NCI-H1436 (cell line): Measurements from ENCODE around the gene TMBIM1.

Experiments used
- DNase-seq: peaks from one replicate; lab custom pipeline; 2025; lab: John Stamatoyannopoulos, UW

TMBIM1 gene

DNA sequence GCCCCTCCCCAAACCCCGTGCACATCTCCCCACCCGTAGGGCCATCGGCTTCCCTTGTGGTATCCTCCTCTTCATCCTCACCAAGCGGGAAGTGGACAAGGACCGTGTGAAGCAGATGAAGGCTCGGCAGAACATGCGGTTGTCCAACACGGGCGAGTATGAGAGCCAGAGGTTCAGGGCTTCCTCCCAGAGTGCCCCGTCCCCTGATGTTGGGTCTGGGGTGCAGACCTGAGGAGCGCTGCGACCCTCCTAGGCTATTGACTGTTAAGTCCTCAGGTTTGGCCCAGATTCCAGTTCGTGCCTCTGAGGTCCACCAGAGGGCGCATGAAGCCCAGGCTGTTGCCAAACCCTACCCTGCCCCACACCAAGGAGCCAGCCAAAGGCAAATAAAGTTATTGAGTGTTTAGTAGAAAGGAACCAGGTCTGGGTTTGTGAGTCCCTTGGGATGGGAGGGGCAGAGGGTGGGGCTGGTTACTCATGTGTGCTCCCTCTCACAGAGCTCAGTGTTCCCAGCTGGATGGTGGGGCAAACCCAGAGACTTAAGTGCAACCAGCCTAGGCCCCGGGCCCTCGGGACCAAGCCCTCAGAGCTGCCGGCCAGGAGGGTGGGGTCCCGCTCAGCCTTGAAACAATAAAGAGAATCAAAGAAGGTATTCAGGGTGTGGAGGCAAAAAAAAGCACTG, 19.6 kb downstream of the TMBIM1 start:
- DNase-seq = peak; percentile 79

DNA sequence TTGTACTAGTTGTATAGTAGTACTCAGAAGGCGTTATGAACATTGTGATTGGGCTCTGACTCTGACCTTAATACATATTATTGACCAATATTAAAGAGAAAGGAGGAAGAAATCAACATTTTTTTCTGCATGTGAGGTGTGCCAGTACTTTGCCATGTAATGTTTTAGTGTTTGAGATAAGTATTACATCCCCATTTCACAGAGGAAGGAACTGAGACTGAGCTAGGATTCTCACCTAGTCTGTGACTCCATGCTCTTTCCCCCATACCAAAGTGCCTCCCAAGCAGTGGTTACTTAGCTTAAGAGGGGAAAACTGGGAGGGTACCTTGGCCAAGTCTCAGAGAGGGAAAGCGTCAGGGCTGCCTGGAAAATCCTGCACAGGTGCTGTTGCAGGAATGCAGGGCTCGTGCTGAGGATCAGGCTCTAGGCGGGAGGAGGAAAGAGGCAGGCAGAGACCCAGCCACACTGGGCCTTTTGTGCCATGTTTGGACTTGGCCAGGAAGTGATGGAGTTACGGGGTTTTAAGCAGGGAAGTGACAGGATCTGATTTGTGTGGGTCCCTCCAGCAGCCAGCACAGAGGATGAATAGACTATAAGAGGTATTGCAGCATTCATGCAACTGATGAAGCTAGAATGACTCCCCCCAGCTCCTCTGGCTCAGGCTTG, 20.3 kb downstream of the TMBIM1 start:
- DNase-seq = no peak

DNA sequence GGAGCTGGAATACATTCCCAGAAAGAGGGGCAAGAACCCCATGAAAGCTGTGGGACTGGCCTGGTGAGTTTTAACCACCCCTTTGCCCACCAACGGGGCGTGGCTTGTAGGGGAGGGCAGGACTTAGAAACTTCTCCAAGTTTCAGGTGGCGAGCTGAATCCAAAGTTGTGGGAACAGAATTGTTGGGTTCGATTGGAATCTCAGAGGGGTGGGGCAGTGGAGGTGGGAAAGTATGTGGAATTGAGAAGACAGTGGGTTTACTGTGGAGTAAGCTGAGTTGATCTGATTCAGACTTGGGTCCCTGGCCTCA, 20.9 kb downstream of the TMBIM1 start:
- DNase-seq = no peak

DNA sequence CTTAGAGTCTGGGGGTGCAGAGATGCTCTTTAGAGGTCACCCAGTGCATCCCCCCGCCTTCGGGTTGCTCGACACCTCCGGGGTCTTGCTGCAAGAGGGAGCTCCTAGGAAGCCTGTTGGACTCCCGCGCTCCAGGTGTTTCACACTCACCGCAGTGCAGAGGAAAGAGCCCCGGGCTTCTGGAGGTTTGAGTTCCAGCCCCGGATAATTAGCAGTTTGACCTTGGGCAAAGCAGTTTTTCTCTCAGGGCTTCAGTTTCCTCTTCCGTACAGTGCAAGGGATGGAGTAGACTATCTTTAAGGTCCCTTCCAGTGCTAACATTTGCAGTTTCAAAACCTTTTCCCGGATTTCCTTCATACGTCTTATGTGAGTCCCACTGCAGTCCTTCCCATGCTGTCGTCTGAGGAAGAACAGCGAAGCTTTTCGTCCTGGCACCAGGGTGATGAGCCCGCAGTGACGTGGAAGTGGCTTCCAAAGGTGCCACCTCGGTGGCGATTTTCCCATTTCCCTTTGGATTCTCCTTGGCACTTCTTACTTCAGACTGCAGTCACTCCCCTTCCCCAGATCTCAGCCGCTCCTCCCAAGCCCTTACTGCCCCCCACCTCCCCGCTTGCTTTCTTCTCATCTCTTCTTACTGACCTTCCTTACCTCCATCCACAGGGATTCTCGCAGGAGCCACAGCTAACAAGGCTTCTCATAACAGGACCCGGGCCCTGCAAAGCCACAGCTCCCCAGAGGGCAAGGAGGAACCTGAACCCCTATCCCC, 21.4 kb downstream of the TMBIM1 start:
- DNase-seq = no peak

DNA sequence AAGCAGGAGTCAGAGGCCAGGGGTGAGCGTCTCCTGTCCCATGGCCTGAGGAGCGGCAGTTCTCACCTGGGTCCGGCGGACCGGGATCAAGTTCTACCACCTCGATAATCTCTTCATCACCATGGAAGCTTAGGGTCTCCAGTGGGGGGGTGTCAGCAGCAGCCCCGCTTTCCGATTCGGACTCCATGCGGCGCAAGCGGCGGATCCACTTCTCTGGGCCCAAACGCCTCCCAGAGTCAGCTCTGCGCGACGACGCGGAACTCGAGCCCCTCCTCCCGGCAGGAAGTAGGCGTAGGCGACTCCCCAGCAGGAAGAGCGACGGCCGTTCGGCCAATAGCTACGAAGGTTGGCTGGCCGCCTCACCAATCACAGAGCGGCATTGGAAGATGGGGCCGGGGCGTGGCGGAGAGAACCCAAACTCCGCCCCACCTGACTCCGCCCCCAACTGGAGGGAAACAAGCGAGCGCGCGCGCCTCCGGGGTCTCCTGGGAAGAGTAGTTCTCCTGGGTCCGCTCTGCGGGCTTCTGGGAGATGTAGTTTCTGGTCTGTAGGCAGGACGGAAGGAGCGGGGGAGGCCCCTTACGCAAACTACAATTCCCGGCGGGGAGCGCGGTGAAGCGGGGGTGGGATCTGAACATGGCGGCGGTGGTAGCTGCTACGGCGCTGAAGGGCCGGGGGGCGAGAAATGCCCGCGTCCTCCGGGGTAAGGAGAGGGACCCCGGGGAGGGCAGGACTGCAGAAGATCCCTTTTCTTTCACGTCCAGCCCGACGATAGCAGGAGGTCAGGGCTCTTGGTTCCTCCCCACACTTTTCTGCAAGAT, 22.2 kb downstream of the TMBIM1 start, which contains the start of the genes AAMP and PNKD:
Gene AAMP, minus strand, starts transcription at position 238 of the 821 bp plus-strand sequence. Its CDS starts 51 bp downstream, at position 187.
Gene PNKD, plus strand, starts transcription at position 620 of the 821 bp plus-strand sequence. Its CDS starts 17 bp downstream, at position 637.
- peak; percentile 99 for DNase-seq

DNA sequence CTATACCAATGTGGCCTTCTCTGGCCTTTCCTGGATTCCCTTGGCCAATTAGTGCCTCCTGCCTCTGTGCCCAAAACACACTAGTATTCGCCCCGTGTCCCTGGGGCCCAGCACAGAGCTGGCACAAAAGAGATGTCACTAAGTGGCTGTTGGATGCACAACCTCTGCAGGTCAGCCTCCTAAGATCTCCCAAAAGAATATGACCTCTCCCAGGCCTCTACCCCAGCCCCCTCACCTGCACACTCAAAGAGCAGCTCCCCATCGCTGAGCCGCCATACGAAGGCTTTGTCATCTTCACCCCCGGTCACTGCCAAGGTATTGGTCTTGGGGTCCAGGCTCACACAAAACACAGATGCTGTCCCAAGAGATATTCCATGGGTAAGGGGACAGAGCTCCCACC, 25.0 kb downstream of the TMBIM1 start:
- no peak for DNase-seq

DNA sequence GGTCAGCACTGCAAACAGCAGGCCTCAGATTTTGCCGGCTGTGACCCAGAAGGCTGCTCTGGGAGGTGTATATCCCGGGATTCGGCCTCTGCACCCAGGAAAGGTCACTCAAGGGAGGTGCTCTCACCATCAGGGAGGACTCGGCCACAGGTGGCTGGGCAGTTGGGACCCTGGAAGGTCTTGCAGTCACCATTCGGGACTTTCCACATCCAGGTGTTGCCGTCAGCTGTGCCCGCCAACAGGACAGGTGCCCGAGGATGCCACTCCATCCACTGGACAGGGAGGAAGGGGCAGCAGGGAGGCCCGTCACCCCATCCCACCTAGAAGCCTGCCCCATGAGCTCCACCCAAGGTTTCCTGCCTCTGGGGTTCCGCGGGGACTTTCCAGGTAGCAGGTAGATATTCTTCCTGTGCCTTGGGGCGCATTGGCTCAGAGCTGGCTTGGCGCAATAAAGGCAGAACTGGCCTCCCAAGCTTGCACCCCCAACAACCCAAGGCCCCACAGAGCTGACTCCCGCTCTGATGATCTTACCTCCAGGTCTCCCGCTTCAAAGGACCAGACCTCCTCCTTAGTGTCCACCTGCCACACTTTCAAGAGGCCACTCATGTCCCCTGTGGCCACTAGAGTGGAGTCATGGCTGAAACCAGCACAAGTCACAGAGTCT, 25.9 kb downstream of the TMBIM1 start:
- DNase-seq = no peak

DNA sequence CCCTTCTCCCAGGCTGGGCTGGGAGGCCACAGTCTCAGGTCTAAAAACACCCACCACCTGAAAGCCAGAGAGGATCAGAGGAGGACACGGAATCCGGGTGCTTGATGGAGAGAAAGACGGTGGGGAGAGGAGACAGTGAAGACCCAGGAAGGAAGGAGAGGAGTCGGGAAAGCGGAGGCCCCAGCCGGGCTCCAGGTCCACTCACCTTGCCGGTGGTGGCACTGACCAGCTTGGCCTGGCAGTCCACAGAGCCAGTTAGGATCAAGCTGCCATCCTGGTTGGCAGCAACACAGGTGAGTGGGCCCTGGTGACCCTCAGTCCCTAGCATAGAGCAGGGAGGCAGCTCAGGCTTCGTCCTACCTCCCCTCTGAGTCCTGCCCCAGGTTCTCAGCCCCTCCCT, 26.7 kb downstream of the TMBIM1 start:
- no peak for DNase-seq

DNA sequence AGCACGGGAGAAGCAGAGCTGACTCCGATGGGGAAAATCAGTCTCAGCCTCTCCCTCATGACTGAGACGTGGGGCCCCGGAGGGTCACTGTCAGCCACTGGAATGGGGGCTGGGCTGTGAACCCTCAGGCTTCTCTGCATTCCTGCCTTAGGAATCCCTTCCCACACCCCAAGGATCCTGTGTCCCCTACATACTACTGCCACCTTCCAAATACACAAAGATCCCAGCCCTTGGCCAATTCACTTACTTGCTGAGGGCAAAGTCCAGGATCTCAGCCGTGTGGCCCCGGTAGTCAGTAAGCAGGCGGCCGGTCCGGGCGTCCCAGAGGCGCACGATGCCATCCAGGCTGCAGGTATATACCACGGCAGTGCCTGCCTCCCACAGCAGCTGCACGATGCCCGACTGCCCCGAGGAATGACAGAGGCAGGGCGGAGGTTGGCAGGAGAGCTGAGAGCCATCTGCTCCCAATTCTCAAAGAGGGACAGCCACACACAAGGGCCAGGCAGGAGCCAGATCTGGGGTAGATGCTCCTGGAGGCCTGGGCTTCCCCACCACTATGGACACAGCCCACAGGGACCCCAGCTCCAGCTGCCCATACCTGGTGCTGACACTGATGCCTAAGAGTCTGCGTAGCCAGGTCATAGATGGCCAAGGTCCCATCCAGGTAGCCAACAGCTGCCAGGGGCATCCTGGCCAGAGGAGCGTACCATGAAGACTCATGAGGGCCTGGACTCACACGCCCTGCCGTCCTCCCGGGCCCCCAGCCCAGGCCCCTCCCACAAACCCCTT, 27.3 kb downstream of the TMBIM1 start:
- DNase-seq = no peak

DNA sequence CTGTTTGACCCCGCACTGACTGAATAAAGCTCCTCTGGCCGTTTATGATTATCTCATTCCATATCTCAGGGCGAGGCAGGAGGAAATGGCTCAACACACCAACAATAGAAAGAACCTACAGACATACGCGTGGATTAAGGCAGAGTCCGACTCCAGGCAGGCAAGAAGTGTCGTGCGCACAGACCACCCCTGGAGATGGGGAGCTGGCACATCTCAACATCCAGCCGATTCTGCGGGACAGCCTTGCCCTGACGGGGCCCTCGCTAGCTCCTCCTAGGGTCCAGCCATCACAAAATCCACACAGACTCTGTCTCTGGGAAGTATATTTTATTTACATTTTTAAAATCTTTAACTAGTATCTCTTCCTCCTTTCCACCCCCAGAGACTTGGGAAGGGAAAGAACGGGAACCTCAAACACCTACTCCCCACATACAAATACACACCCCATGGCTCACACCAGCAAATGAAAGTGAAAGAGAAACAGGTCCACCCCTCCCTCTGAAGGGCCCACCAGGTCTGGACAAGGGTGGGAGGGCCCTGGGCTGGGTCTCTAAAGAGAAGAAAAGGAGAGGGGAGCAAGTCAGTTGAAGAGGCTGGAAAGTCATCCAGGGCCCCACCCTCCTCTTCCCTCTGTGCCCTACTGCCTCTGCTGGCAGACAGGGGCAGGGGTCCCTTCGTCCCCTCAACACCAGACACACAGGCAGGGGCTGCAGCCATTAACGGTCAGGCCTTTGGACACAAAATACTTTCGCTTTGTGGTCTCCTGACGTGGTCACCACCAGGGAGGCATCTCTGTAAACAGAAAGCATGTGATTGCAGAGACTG, 28.3 kb downstream of the TMBIM1 start:
- no peak for DNase-seq

DNA sequence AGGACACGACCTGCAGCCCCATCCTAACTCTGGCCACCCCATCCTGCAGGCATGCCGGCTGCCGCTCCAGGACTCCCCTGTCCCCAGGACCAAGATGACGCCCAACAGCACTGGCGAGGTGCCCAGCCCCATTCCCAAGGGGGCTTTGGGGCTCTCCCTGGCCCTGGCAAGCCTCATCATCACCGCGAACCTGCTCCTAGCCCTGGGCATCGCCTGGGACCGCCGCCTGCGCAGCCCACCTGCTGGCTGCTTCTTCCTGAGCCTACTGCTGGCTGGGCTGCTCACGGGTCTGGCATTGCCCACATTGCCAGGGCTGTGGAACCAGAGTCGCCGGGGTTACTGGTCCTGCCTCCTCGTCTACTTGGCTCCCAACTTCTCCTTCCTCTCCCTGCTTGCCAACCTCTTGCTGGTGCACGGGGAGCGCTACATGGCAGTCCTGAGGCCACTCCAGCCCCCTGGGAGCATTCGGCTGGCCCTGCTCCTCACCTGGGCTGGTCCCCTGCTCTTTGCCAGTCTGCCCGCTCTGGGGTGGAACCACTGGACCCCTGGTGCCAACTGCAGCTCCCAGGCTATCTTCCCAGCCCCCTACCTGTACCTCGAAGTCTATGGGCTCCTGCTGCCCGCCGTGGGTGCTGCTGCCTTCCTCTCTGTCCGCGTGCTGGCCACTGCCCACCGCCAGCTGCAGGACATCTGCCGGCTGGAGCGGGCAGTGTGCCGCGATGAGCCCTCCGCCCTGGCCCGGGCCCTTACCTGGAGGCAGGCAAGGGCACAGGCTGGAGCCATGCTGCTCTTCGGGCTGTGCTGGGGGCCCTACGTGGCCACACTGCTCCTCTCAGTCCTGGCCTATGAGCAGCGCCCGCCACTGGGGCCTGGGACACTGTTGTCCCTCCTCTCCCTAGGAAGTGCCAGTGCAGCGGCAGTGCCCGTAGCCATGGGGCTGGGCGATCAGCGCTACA, 29.4 kb downstream of the TMBIM1 start:
- DNase-seq = no peak

DNA sequence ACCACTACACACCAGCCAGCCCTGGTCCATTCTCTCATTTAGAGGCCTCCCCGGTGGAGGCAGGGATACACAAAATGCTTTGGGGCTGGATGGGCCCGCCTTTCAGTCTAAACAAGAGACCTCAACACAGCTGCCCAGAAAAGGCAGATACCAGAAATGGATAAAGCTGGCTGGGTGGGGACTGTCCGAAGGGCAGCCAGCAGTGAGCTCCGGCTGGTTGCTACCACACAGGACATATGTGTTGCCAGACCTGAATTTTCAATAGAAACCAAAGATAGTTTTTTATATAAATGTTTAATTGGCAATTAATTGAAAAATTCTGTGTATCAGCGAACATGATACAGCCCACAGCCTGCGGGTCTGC, 30.1 kb downstream of the TMBIM1 start:
- DNase-seq = no peak

DNA sequence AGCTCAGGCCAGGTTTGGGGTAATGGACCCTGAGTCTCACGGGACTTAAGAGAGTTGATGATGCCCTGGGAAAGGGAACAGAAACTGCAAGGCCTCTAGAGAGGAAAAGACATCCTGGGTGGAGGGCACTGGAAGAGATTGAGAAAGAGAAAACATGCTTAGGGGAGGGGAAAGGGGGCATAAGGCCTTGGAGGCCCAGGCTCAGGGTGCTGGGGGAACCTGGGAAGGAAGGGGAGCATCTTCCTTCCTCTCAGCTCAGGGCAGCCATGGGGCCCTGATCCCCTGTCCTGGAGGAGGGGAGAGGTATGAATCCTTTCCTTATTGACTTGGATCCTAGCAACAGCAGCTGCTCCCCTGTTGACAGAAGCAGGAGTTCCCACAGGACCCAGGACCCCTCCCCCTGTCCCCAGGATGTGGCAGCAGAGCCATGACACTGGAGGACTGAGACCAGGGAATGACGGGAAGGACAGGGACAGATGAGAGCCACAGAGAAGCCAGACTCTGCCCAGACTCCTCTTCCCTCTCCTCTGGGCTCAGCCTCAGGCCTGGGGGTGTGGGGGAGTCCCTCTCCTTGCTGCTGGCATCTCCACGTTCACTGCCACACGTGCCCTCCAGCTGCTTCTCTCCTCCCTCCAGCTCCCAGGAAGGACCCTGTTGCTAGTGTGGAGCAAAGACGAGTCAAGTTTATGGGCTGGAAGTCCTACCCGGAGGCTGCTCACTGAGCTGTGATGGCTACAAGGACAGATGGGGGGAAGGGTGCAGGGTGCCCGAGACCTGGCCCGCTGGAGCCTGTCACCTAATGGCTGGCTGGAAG, 30.7 kb downstream of the TMBIM1 start:
- DNase-seq = no peak

DNA sequence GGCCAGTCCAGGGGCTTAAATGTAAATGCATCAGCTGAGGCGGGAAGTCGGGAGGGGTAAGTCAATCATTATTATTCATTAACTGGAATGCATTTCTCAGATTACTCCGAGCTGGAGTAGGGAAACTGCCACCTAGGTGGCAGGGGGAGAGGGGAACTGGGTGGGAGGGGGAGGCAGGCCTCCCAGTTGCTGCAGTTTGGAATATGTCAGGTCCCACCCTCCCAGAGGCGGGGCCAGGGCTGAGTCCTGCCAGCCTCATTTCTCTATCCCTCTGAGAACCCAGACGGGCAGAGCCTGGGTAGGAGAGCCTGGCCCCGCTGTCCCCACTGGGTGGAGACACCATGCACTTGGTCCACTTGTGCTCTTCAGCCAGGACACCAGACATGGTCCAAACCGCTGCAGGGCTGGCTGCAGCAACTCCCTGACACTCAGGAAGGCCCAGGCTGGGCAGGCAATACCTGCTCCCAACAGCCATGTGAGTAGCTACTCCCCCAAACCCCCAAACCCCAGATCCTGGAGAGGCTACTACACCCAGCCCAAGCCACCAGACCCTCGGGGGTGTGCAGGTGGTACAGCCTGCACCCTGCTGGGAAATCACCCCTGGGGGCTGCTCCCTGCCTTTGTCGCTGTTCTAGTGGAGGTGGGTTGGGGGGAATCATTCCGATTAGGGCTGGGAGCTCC, 31.4 kb downstream of the TMBIM1 start, which contains the start of gene GPBAR1:
Gene GPBAR1, plus strand, starts transcription at position 274 of the 681 bp plus-strand sequence. CDS start 1,710 bp downstream, outside the sequence.
- DNase-seq = no peak

DNA sequence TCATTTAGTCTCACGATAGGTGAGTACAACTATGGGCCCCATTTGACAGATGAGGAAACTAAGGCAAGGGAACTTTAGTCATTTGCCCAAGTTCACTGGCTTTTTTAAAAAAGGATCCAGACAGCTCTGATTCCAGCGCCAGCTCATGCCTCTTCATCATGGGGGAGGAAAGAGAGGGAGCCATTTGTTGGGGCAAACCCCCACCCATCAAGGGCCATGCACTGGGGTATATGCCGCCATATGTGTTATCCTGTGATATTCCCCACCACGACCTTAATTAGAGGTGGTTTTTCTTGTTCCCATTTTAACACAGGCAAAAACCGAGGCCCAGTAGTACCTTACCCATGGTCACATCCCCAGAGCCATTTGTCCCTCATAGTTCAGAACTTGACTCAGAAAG, 32.1 kb downstream of the TMBIM1 start:
- DNase-seq = no peak

DNA sequence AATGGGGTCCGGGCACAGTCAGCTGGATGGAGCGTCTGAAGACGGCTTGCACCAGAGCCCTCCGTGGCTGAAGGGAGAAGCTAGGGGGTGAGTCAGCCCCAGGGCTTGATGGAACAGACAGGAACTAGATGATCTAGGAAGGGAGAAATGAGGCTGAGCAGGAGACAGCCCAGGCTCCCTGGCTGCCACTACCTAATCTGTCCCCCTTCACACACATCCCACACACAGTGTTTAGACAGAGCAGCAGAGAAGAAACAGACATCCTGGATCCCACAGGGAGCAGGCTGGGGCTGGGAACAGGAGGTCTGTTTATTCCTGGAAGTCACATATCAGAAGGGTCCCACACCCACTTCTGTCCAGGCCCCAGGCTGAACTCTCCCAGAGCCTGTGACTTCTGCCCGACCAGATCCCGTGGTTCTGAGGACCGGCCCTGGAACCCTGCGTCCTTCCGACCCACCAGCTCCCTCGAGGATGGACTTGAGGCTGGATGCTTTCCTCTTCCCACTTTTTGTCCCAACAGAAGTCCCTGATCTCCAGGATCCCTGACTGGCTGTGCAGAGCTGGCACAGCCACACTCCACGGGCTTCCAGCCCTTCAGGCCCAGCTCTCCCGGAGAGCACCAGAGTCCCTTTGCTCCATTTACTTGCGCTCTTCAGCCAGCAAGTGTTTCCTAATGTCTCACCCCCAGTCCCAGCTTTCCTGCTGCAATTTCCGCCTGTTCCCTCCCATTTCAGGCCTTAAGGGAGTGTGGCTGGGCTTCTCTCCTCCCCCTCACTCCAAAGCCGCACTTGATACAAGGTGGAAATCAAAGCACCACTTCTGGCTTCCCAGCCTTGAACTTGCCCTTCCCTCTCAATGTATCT, 33.0 kb downstream of the TMBIM1 start:
- no peak for DNase-seq
